Upper lobe of left lung (tissue), 4 donors: ENCODE results near the gene ADAM15.
A peak's percentile ranks its signal among the peaks of the same experiment; 100 is the strongest.

Experiments
- CTCF ChIP-seq, 6 experiments: fragments of 450-650 bp in 4 of 6; fragments of 200-600 bp in 2 of 6; sonication (generic) in 2 of 6; IDR thresholded peaks; one replicate each; pipeline ENCODE4 v1.5.1; 2016 to 2019; ENCODE audit warnings: antibody characterized with exemption in 6 of 6
- EP300 ChIP-seq, 4 donors: sonication (generic); formaldehyde crosslinking; IDR thresholded peaks; one replicate each; pipeline ENCODE4 v1.5.1; 2017; ENCODE audit warnings: antibody characterized with exemption in 4 of 4, control low read depth in 2 of 4
- POLR2A ChIP-seq, 4 donors: fragments of 450-650 bp; IDR thresholded peaks; one replicate each; pipeline ENCODE4 v1.5.1; 2016 to 2017; ENCODE audit warnings: antibody characterized with exemption in 4 of 4, mild to moderate bottlenecking in 2 of 4
- POLR2AphosphoS5 ChIP-seq, 2 donors: sonication (generic); formaldehyde crosslinking; IDR thresholded peaks; one replicate each; pipeline ENCODE4 v1.5.1; 2017; ENCODE audit warnings: antibody characterized with exemption in 2 of 2

GRCh38 chr1:155003766-155004351 lies 47.3 kb upstream of the ADAM15 start:
- TF ChIP-seq EP300 (IDR thresholded peaks at IDR 0.05) (no peak), CTCF (IDR thresholded peaks at IDR 0.05) (no peak), POLR2A (IDR thresholded peaks at IDR 0.05) (no peak), POLR2AphosphoS5 (IDR thresholded peaks at IDR 0.05) (peak in 1 of 2 donors; percentile 8)
